CD4-positive, alpha-beta T cell treated with Interleukin-15 for 4 hours (primary cell): ENCODE data around the gene TNFSF15.

Experiments
- DNase-seq: peaks from one replicate; pipeline ENCODE4 v3.0.0-alpha.2; 2020; ENCODE audit warnings: low spot score

The TNFSF15 gene

DNA sequence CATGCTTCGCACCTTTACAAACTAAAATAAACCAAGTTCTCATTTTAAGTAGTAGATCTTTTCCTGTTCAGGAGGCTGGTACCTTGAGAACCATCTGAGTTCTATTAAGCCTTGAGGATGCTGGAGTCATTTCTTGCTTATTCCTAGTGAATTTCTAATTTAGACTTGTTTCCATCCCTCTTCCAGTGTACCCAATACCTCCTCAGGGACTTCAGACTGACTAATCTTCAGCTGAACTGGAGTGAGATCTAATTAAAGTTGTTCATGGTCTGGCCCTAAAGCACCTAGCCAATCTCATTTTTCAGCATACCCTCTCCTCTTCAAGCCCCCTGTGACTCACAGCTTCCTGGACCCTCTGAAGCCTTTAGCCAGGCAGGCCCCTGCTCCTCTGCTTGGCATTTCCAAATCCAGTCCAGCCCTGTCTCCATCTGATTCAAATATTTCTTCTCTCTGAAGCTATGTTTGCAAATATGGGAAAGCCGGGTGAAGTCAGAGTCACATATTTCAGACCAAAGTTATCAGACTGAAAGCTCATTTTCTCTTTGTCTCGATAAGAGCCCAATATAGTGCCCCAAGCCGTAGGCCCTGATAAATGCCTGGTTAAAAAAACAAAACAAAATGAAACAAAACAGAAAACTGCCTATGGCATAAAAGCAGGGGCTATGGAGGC lies 19.4 kb upstream of the TNFSF15 start:
- DNase-seq, result no peak

DNA sequence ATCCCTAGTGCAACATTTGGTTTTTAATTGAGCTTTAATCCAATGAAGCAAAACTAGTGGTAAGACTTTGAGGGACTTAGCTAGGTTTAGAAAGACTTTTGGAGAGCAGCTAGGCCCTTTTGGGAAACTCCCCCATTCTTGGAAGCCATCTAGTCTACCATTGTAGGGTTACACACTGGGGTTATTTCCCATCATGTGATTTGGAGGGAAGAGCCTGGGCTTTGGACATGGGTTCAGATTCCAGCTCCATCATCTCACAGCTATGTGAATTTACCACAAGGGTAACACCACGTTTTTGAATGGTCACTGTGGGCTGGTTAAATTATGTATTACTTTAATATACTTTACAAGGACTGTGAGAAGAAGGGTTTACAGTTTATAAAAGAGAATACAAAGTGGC lies 18.3 kb upstream of the TNFSF15 start:
- DNase-seq, result no peak

DNA sequence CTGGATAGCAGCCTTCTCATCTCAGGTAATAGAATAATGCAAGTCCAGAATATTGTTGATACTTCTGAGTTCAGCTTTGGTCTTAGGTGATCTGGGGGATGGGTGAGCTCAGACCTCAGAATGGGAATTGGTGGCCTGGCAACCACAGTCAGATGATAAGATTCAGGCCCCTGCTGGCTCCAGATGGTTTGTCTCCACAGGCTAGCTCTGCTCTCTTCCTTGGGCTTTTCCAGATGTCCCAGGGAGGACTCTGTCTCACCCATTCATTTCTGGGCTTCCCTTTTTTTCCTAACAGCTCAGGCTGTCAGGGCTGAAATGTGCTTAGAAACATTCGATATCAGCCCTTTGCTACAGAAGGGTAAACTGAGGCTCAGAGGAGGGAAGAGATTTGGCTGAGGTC lies 17.6 kb upstream of the TNFSF15 start:
- no peak for DNase-seq

DNA sequence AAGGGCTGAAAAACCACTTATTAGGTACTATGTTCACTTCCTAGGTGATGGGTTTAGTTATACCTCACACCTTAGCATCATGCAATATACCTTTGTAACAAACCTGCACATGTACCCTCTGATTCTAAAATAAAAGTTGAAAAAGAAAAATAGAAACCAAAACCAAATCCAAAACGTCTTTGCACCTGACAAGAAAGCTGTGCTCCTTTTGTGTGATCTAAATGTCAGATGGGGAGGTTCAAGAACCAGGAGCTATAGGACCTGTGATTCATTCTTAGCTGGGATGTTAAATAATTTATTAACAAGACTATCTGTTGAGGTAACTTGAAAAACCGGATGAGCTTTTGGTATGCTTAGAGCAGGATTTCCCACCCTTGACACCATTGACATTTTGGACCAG lies 16.9 kb upstream of the TNFSF15 start:
- DNase-seq, result no peak

DNA sequence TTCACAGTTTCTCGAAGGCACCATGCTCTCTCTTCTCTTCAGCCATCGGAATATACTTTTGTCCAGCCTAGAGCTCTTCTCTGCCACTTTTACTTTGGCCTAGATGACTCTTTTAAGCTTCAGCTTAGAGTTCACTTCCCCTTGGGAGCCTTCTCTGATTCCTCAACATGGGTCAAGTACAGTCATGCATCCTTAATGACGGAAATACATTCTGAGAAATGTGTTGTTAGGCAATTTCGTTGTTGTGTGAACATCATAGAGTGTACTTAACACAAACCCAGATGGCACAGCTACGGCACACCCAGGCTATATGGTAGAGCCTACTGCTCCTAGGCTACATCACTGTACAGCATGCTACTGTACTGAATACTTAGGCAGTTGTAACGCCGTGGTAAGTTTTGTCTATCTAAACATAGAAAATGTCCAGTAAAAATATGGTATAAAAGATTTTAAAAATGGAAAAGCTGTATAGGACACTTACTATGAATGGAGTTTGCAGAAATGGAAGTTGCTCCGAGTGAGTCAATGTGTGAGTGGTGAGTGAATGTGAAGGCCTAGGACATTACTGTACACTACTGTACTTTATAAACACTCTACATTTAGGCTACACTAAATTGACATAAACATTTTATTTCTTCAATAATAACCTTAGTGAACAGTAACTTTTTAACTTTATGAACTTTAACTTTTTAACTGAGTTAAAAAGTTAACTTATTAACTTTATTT lies 15.1 kb upstream of the TNFSF15 start:
- DNase-seq, result no peak

DNA sequence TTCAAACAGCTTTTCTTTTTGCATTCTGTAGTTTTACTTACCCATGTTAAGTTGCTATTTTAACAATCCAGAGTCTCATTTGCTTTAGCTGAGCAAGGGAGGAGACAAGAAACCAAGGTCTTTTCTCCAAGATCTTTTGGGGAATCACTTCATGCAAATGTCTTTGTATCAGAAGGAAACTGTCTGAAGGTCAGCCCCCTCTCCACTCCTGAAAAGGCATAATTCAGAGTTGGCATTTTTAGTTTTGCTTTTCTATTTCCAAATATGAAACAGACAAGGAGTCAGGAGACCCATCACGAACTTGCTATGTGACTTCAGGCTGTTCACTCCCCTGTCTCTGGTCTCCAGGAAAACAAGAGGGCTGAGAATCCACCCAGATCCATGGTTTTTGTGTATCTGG lies 12.3 kb upstream of the TNFSF15 start:
- DNase-seq, result no peak

DNA sequence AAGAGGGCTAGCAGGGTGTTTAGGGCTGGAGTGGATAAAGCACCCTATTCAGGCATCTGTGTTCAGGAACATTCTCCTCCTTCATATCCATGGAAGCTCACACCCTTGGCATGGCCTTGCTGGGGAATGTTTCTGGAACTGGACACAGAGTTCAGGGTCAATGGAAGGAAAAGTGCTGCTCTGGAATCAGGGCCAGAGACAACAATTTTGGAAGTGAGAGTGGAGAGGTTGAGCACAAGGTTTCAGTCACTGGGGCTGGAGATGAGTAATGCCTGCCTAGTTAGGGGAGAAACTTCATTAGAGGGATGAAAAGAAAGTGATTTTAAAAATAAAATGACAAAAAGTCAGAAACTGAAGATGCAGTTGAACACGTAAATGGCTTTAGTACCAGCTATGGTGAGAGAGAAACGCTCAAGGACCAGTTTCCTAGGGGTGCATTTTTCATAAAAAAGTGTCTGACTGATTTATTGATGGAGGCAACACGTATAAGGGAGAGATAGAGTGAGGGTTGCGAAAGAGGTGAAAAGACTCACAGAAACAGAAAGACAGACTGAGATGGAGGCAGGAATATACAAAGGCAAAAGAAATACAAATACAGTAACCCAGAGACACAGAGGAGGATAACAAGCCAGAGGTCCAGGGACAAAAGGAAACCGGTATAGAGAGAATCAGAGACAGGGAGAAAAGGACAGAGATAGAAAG lies 8.0 kb upstream of the TNFSF15 start:
- no peak for DNase-seq

DNA sequence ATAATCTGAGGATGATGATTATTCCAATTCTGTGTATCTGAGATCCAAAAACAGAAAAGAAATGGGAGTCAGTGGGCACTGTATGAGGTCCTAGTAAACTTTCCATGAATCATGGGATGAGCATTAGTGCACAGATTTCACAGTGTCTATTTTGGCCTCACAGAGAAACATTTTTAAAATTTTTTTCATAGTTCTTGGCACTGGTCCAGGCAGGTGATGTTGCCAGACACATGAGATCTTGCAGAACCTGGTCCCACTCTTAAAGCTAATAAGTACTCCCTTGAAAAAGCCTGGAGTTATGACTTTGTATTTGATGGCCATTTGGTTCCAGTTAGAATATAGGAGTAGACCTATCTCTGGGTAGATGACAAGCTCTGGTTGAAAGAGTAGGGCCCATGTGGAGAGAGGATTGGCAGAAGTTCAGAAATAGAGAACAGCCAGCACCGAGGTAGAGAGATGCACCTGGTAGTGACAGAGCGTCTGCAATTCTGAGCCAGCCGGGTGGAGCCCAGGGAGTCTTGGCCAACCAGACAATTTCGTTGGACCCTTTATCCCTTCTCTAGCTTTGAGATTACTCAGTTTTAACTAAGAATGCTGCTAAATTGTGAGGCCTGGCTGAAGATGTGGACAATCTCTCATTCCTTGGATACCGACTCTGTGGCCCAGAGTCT lies 6.3 kb upstream of the TNFSF15 start:
- DNase-seq, result no peak

DNA sequence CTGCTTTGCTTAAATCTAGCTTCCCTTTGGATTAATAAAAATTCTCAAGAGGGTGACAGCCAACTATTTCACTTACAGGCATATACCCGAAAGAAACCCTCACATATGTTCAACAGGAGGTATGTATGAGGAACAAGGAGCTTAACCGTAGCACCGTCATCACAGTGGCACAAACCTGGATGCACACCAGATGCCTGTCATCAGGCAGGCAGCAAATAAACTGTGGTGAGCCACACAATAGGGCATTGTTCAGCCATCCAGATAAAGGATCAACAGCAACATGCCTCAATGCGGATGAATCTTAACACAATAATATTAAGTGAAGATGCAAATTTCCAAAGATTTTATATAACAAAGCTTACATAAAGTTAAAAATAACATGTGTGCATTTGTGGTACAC lies 5.5 kb upstream of the TNFSF15 start:
- no peak for DNase-seq

DNA sequence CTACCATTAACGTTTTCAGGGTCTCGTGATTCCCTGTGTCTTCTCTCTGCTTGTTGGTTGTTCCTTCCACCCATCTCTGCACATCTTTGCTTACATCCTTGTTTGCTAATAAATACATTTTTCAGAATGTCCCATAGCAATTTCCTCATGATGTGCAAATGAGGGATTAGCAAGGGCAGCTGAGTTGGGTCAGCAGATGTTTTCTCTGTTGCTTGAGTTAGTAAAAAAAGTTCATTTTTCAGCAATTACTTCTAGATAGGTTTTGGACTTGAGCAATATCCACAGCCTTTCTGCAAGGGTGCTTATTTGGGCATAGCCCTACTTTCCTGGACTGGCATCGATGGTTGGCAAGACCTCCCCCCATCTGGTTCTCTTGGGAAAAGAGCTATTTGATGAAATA lies 4.8 kb upstream of the TNFSF15 start:
- DNase-seq, result no peak

DNA sequence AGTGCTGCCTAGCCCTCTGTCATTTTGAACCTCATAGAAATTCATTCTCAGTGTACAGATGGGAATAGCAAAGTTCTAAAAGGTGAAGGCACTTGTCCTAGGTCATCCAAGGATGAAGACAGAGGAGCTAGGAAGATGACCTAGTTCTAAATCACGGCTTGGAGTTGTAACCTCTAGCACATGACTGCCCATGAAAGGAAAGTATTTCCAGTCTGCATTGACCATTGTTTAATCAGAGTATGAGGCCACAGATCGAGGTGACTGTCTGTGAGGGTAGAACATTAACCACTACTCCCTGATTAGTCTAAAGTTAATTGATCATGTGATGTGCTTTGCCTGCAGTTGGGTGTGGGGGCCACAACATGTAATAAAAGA lies 674 bp upstream of the TNFSF15 start:
- DNase-seq, result no peak

DNA sequence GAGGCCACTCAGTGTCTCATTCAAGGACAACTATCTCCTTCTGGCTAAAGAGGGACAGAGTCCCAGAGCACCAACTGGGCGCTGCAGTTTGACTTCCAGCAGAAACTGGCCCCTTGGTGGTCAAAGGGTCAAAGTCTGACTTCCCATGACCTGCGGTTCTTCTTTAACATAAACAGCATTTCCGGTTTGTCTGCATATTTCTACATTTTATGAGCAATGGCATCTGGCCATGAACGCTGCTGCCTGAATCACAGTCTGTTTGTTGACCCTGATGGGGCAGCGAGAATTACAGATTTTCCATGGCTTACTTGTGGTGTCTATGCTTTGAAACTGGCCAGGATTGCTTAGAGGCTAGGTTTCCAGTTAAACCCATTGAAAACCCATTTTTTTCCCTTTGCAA lies 1.3 kb downstream of the TNFSF15 start:
- DNase-seq, result no peak

DNA sequence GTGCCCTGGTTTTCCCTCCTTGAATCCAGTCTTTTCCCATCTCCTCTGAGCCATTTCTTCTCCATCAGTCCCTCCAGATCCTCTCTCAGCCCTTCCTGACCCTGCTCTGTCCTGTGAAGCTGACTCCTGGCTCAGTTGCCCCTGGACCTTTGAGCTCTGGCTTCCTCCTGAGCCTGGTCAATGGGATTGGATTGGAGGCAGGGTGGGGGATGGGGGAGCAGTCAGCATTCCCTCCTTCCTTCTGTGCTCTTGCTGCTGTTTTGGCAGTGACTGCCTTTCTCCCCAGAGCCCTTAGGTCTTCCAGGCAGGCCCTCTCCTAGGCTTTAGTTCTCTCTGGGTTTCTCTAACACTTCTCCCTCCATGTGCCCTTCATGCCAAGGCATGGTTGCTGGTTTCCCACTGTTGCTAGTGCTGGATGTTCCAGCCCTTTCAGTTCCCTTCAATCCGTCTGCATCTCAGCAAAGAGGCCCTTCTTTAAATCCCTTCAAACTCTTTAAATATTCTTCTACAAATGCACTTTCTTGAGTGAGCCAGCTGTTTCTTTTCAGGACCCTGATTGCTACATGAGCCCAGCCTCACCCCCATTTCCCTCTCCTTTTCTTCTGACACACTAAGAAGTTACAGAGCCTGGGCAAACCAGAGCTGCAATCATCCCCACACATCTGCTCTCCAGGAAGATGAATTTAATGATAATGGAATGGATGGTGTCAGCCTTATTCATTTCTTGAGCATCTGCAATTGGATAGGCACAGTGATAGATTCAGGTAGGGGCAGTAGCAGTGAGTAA lies 2.2 kb downstream of the TNFSF15 start:
- no peak for DNase-seq

DNA sequence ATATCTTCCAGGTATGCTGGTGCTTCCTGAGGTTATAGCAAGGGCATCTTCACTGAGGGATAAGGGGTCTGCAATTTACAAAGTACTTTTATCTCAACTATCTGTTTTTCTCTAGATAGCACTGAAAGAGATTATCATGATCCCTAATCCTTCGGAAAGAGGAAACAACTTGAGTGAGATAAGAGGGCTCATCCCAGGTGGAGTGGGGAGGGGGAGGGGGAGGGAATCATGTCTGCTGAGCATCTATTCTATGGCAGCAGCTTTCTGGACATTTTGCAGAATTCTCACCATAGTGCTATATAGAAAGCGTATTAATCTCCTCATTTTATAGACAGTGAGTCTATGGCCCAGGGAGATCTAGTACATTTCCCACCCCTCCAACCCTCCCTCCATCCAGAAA lies 5.9 kb downstream of the TNFSF15 start:
- no peak for DNase-seq

DNA sequence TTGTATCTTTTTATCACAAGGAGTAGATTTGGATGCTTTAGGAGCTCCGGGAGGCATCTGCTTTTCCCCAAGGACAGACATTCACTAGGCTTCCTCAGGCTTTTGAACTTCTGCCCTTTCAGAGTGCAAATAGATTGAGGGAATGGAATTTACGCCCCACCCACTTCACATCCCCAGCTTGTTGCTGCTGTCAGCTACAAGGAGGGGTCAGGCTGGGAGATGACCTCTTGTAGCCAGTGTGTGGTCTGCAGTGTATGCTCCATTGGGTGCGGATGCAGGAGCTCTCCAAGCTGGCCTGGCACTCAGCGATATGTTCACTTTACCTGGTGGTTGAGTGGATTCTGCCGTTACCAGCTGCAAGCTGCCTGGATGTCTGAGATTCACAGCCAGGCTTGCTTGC lies 6.4 kb downstream of the TNFSF15 start:
- no peak for DNase-seq

DNA sequence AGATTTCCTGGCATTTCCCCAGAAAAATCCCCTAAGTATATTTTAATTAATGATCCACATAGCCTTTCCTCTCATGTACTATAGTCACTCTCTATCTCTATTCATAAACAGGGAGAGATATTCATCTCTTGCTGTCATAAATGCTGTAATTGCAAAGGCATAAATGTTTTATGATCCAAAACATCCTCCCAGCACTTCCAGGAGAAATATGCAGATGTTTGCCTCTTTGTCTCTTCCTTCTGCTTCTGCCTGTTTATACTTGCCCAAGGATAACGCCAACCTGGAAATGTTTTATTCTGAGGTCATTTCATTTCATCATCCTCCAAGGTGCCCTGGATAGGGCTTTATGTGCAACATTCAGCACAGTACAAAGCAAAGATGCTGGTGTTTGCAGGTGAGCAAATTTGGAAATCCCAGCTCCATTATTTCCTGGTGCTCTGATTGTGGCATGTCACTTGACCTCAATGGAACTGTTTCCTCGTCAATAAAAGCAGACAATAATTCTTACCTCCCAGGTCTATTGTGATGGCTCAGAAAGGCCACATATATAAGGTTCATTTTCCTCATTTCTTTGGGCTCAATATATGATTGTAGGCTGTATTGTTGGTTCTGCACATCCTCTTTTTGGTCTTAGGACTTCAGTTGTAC lies 6.9 kb downstream of the TNFSF15 start:
- DNase-seq, result no peak

DNA sequence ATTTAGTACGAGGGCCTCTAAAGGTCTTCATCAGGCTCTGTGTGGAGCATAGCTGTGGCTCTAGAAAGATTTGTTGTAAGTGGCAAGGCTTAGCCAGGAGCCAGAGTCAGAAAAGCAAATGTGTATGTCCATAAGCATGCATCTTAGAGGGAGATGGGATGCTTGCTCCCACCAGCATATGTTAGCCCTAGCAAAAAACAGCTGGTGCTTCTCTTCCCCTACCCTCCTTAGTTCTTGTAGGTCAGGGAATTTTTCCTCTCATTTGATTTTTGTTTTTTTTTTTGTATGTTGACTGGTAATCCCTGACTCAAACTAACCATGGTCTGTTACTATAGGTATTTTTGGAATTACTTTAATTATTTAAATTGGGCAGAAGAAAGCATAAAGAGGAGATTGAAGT lies 7.7 kb downstream of the TNFSF15 start:
- no peak for DNase-seq

DNA sequence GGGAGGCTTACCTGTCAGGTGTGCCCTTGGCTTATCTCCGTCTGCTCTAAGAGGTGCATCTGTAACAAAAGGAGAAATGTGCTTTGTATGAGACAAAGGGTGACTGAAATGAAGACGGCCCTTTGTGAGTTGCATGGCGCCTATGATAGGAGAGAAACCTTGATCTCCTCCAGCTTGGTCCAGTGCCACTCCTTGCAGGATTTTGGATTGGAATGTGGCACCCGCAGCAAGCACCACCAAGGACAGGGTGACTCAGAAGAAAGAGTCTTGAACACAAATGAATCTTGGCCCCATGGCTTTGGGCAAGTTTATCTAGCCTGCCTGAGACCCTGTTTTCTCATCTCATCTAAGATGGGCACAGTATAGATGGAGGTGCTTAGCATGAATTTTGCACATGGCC lies 13.4 kb downstream of the TNFSF15 start:
- DNase-seq, result no peak

DNA sequence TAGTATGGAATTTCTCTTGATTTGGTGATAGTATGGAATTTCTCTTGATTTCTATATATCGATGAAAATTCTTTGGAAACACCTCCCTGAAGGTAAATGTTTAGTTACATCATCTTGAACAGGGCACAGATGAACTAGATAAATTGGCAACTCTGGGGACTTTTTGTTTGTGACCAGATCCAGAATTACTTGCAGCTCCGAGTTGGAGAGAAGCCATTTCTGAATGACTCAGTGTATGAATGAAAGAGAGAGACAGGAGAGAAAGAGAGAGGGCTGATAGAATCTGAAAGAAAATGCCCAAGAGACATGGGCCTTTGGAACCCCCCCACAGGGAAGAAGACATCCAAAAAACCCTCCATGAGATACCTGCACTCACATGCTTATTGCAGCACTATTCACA lies 14.1 kb downstream of the TNFSF15 start:
- DNase-seq, result no peak

DNA sequence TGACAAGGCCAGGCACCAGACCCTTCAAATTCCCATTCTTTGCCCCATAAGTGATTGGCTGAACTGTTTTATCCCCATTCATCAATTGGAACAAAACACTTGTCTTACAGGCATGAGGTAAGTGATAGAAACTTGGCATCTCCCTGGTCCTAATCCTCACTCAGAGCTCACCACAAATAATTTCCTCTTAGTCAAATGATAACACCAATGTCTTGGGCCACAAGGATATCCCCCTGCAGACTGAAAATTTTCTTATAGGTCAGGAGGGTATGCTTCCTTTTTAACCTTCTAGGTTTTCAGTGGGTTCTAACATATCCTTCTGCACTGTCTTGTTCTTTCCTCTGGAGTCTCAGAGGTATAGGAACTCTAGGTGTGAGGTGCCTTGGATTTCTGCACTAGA lies 14.5 kb downstream of the TNFSF15 start:
- no peak for DNase-seq

DNA sequence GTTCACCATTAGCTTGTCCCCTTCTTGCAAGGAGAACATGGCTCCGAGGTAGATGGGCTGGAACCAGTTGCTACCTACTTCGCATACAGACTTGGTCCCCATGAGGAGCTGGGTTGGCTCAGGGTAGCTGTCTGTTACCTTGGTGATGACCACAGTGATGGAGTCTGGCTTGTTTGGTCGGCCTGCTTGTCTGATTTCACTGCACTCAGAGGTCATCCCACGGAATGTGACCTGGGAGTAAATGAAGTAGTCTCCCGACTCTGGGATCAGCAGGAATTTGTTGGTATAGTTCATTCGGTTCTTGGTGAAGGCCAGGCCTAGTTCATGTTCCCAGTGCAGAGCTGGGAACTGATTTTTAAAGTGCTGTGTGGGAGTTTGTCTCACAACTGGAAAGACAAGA lies 15.3 kb downstream of the TNFSF15 start:
- no peak for DNase-seq

DNA sequence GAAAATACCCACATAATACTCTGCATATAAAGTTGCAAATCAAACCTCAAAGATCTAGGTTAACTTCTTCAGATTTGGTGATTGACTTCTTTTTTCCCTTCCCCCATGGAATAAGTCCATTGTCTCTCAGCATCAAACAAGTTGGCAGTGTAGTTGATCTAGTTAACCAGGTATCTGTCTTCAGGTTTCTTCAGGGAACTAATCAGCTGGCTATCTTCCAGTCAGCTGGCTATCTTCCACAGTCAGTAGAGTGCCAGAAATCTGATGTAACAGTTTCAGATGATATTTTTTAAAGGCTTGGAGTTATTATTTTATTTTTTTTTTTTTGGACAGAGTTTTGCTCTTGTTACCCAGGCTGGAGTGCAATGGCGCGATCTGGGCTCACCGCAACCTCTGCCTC lies 16.8 kb downstream of the TNFSF15 start:
- DNase-seq, result no peak
